Naive thymus-derived CD4-positive, alpha-beta T cell (primary cell): ENCODE measurements around the gene SYT2. TPM values are rescaled to one million over a fixed set of nuclear protein-coding genes. Genes with fewer than 3 reads are reported as not detected.
"Not testable (repeated sequence)": the region's sequence is repeated elsewhere in the genome, so short reads cannot be mapped to it uniquely, and the experiment has no call there.

Experiments used
- ATAC-seq: fragments of 150-1000 bp; cut with Tn5 transposase; 2 replicates; pipeline ENCODE4 v1.10.0; 2021; ENCODE audit warnings: mild to moderate bottlenecking, moderate library complexity
- CTCF ChIA-PET: fragments of 350-600 bp; sonication (Branson Sonifier 250); formaldehyde crosslinking; loops from one replicate; lab custom pipeline; 2021; ENCODE audit warnings: antibody characterized with exemption; lab: Charles Lee
- POLR2A ChIA-PET: fragments of 350-600 bp; sonication (Branson Sonifier 250); formaldehyde crosslinking; loops from one replicate; lab custom pipeline; 2021; ENCODE audit warnings: antibody characterized with exemption, inconsistent platforms; lab: Charles Lee
- DNase-seq, 9 donors: peaks; one replicate each; pipeline versions ENCODE4 v3.0.0 to v3.0.0-alpha.2; 2020 to 2022; ENCODE audit warnings: mixed read lengths in 1 of 9
- H3K27ac ChIP-seq: one replicate; pipeline ENCODE4 v1.7.0; 2013; ENCODE audit warnings: mild to moderate bottlenecking, low read depth, low read length, moderate library complexity
- H3K27me3 ChIP-seq, 2 donors: one replicate each; pipeline ENCODE4 v1.7.0; 2013; ENCODE audit warnings: low read length in 2 of 2, mild to moderate bottlenecking in 2 of 2, moderate library complexity in 2 of 2; ENCODE audit not compliant: control insufficient read depth in 2 of 2, insufficient read depth in 2 of 2
- H3K36me3 ChIP-seq, 3 experiments: 1 replicate in 2 of 3; 2 replicates in 1 of 3; pipeline ENCODE4 v1.7.0; 2013; ENCODE audit warnings: low read length in 3 of 3, mild to moderate bottlenecking in 3 of 3, moderate library complexity in 1 of 3; ENCODE audit not compliant: insufficient read depth in 3 of 3, control insufficient read depth in 2 of 3
- H3K4me1 ChIP-seq, 2 donors: one replicate each; pipeline ENCODE4 v1.7.0; 2013; ENCODE audit warnings: low read length in 2 of 2, mild to moderate bottlenecking in 2 of 2, moderate library complexity in 1 of 2; ENCODE audit not compliant: control insufficient read depth in 2 of 2, insufficient read depth in 2 of 2
- H3K4me3 ChIP-seq: 2 replicates; pipeline ENCODE4 v1.7.0; 2013; ENCODE audit warnings: mild to moderate bottlenecking, low read length
- H3K9me3 ChIP-seq, 3 experiments: 1 replicate in 2 of 3; 2 replicates in 1 of 3; pipeline ENCODE4 v1.7.0; 2013; ENCODE audit warnings: low read length in 3 of 3; ENCODE audit not compliant: control insufficient read depth in 2 of 3
- H3K27ac Mint-ChIP-seq, 9 donors: one replicate each; pipeline ENCODE4 v1.8.0; 2020 to 2022; ENCODE audit warnings: mixed read lengths in 9 of 9, mild to moderate bottlenecking in 8 of 9, moderate library complexity in 5 of 9, inconsistent platforms in 2 of 9
- H3K27me3 Mint-ChIP-seq, 5 donors: one replicate each; pipeline ENCODE4 v1.8.0; 2021 to 2022; ENCODE audit warnings: mixed read lengths in 5 of 5, mild to moderate bottlenecking in 1 of 5
- H3K36me3 Mint-ChIP-seq, 5 donors: one replicate each; pipeline ENCODE4 v1.8.0; 2020 to 2022; ENCODE audit warnings: mixed read lengths in 5 of 5, mild to moderate bottlenecking in 3 of 5, inconsistent platforms in 1 of 5
- H3K4me1 Mint-ChIP-seq, 7 donors: one replicate each; pipeline ENCODE4 v1.8.0; 2020 to 2022; ENCODE audit warnings: mixed read lengths in 7 of 7, mild to moderate bottlenecking in 3 of 7, inconsistent platforms in 1 of 7
- H3K4me3 Mint-ChIP-seq, 10 donors: one replicate each; pipeline ENCODE4 v1.8.0; 2020 to 2022; ENCODE audit warnings: mild to moderate bottlenecking in 10 of 10, mixed read lengths in 10 of 10, moderate library complexity in 6 of 10, inconsistent platforms in 2 of 10
- H3K9me3 Mint-ChIP-seq, 11 donors: one replicate each; pipeline ENCODE4 v1.8.0; 2020 to 2022; ENCODE audit warnings: mixed read lengths in 11 of 11, mild to moderate bottlenecking in 4 of 11, inconsistent platforms in 1 of 11, moderate library complexity in 1 of 11
- intact Hi-C, 2 donors: fragments of 100-400 bp; cut with micrococcal nuclease; formaldehyde crosslinking; loops; one replicate each; pipeline ENCODE4 v1.15.1; 2023
- polyA plus RNA-seq, 2 donors: library from polyadenylated mRNA; unstranded; fragments of 300-500 nt; fragmentation: Illumina TruSeq; gene quantifications; one replicate each; pipeline ENCODE4 v1.2.3, GENCODE V29; 2021
- total RNA-seq, 6 experiments: library from RNA in 5 of 6; stranded (reverse) in 5 of 6; gene quantifications; 1 replicate in 5 of 6; 2 replicates in 1 of 6; pipeline ENCODE4 v1.2.3 and lab custom pipeline; 2021 to 2026

The SYT2 gene
- total and polyA plus RNA-seq, 7 experiments from 2014 or later = 0.02 TPM; not detected in 6

DNA sequence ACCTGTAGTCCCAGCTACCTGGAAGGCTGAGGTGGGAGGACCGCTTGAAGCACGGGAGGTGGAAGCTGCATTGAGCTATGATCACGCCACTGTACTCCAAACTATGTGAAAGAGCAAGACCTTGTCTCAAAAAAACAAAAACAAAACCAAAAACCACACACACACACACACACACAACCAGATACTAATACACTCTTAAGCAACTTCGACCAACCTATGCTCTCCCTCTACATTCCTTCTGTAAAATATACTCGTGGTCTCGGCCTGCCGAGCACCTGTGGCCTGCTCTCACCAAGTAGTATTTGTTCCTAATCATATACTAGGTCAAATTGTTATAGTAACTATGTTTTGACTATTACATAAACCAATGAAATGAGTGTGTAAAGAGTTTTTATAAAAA, 13.5 kb upstream of the SYT2 start:
- ChIA-PET POLR2A (no interaction called here), CTCF (interaction anchor here (0.8 kb wide), 1 partner anchor 531 kb away, joined by 3 read pairs; no protein-coding TSS in a partner anchor)
- H3K4me1 ChIP-seq = peaks cover 0 to 4% of the 10 kb centered on the region in 2 donors
- peaks cover 0 to 15% (median 6%) of the 10 kb centered on the region in 5 donors for H3K36me3 Mint-ChIP-seq
- no peaks in the 10 kb centered on the region for H3K9me3 ChIP-seq
- no peaks in the 10 kb centered on the region for H3K9me3 Mint-ChIP-seq
- no peak overlapping the region for H3K4me3 ChIP-seq
- H3K4me1 Mint-ChIP-seq = peaks cover 0 to 6% (median 5%) of the 10 kb centered on the region in 7 donors
- intact Hi-C loops = no loop called here
- no peaks in the 10 kb centered on the region for H3K27me3 ChIP-seq
- H3K27me3 Mint-ChIP-seq = peaks cover 0 to 8% (median 0%) of the 10 kb centered on the region in 5 donors
- peaks cover 3 to 14% (median 3%) of the 10 kb centered on the region in 3 experiments for H3K36me3 ChIP-seq
- no peak for ATAC-seq
- no peak for DNase-seq
- H3K4me3 Mint-ChIP-seq = no peak overlapping the region
- peak overlapping the region in 7 of 9 donors; percentile 4 to 42 (median 28) for H3K27ac Mint-ChIP-seq
- H3K27ac ChIP-seq = no peak overlapping the region

DNA sequence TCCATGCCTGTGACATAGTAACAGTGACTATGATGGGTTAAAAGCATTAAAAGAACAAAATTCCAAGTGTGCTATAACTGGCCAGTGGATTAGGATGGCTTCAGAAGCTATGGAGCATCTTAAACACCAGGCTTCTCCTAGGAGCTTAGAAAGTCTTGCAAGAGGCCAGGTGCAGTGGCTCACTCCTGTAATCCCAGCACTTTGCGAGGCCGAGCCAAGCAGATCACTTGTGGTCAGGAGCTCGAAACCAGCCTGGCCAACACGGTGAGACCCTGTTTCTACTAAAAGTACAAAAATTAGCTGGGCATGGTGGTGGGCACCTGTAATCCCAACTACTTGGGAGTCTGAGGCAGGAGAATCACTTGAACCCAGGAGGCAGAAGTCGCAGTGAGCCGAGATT, 12.8 kb upstream of the SYT2 start:
- H3K36me3 Mint-ChIP-seq, H3K27ac ChIP-seq, H3K9me3 ChIP-seq, ATAC-seq, H3K27ac Mint-ChIP-seq, H3K36me3 ChIP-seq, H3K4me1 ChIP-seq, H3K9me3 Mint-ChIP-seq, intact Hi-C loops, H3K4me3 ChIP-seq, H3K4me3 Mint-ChIP-seq, DNase-seq, H3K4me1 Mint-ChIP-seq, H3K27me3 ChIP-seq: not testable (repeated sequence)
- POLR2A ChIA-PET = interaction anchor here (0.5 kb wide), 1 partner anchor 563 kb away, joined by 3 read pairs; no protein-coding TSS in a partner anchor
- peaks cover 0 to 13% (median 0%) of the 10 kb centered on the region in 5 donors for H3K27me3 Mint-ChIP-seq
- CTCF ChIA-PET = interaction anchor here (0.8 kb wide), 1 partner anchor 530 kb away, joined by 3 read pairs; no protein-coding TSS in a partner anchor

DNA sequence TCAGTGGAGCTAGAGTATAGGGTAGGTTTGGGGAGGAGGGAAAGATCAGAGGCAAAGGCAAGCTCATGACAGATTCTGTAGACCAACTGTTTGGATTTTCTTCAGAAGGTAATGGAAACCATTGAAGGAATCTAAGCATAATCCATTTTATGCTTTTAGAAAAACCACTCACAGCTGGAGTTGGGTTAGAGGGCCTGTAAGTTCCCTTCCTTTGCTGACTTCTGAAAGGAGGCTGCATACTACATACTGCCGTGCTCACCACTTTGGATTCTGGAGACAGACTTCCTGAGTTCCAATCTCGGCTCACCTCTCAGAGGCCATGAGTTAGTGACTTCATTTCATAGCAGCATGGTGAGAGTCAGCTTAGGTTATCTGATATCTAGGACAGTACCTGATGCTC, 6.4 kb upstream of the SYT2 start:
- intact Hi-C loops = no loop called here
- Mint-ChIP-seq H3K36me3 (no peaks in the 10 kb centered on the region), H3K9me3 (no peaks in the 10 kb centered on the region), H3K27ac (no peak overlapping the region), H3K27me3 (peaks cover 13 to 59% (median 21%) of the 10 kb centered on the region in 5 donors), H3K4me1 (peaks cover 0 to 6% (median 5%) of the 10 kb centered on the region in 7 donors), H3K4me3 (no peak overlapping the region)
- Histone ChIP-seq H3K36me3 (no peaks in the 10 kb centered on the region), H3K27ac (no peak overlapping the region), H3K4me3 (no peak overlapping the region), H3K9me3 (no peaks in the 10 kb centered on the region), H3K4me1 (peaks cover 0 to 4% of the 10 kb centered on the region in 2 donors), H3K27me3 (no peaks in the 10 kb centered on the region)
- CTCF ChIA-PET = interaction anchor here (0.6 to 1.8 kb wide), 4 partner anchors 8 to 524 kb away, joined by 3 to 6 read pairs (median 5); partner anchors contain the start of gene LGR6
- no peak for DNase-seq
- POLR2A ChIA-PET = no interaction called here
- ATAC-seq = no peak

DNA sequence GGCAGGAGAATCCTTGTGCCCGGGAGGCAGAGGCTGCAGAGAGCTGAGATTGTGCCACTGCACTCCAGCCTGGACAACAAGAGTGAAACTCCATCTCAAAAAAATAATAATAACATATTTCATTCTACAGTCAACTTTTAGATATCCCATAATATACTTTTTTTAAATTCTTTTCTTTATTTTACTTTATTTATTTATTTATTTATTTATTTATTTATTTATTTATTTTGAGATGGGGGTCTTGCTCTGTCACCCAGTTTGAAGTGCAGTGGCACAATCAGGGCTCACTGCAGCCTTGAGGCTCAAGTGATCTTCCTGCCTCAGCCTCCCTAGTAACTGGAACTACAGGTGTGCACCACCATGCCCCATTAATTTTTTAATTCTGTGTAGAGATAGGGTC, 3.9 kb upstream of the SYT2 start:
- H3K4me3 ChIP-seq, H3K27me3 ChIP-seq, H3K4me3 Mint-ChIP-seq, intact Hi-C loops, H3K9me3 Mint-ChIP-seq, ATAC-seq, POLR2A ChIA-PET, H3K27ac Mint-ChIP-seq, H3K4me1 ChIP-seq, H3K27ac ChIP-seq, H3K9me3 ChIP-seq, H3K36me3 ChIP-seq, H3K36me3 Mint-ChIP-seq, DNase-seq, H3K4me1 Mint-ChIP-seq: not testable (repeated sequence)
- peaks cover 27 to 76% (median 35%) of the 10 kb centered on the region in 5 donors for H3K27me3 Mint-ChIP-seq
- CTCF ChIA-PET = interaction anchor here (1.0 kb wide), 1 partner anchor 250 kb away, joined by 3 read pairs; no protein-coding TSS in a partner anchor

DNA sequence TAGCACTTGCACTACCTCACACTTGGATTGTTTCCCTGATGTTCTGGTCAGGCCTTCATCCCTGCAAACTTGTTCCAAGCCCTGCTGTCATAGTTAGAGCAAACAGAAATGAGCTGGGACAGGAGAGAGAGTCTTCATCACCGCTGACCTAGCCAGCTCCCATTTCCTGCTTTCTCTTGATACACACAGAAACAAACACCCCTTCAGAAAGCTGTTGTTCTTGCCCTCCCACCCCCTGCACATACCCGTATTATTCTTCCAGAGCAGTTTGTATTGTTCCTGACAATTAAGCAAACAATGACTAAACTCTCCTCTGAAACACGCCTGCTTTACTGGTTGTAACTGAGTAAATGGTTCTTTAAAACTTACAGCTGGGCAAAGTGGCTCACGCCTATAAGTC, 2.9 kb upstream of the SYT2 start:
- Histone ChIP-seq H3K36me3 (no peaks in the 10 kb centered on the region), H3K4me3 (no peak overlapping the region), H3K4me1 (no peaks in the 10 kb centered on the region), H3K27me3 (peaks cover 0 to 3% of the 10 kb centered on the region in 2 donors), H3K9me3 (no peaks in the 10 kb centered on the region), H3K27ac (no peak overlapping the region)
- Mint-ChIP-seq H3K4me3 (no peak overlapping the region), H3K27ac (no peak overlapping the region), H3K36me3 (no peaks in the 10 kb centered on the region), H3K9me3 (no peaks in the 10 kb centered on the region), H3K4me1 (peaks cover 0 to 12% (median 5%) of the 10 kb centered on the region in 7 donors), H3K27me3 (peaks cover 36 to 77% (median 42%) of the 10 kb centered on the region in 5 donors)
- intact Hi-C loops = no loop called here
- no peak for DNase-seq
- ATAC-seq = no peak
- POLR2A ChIA-PET = no interaction called here
- CTCF ChIA-PET = interaction anchor here (1.0 kb wide), 1 partner anchor 249 kb away, joined by 3 read pairs; no protein-coding TSS in a partner anchor

DNA sequence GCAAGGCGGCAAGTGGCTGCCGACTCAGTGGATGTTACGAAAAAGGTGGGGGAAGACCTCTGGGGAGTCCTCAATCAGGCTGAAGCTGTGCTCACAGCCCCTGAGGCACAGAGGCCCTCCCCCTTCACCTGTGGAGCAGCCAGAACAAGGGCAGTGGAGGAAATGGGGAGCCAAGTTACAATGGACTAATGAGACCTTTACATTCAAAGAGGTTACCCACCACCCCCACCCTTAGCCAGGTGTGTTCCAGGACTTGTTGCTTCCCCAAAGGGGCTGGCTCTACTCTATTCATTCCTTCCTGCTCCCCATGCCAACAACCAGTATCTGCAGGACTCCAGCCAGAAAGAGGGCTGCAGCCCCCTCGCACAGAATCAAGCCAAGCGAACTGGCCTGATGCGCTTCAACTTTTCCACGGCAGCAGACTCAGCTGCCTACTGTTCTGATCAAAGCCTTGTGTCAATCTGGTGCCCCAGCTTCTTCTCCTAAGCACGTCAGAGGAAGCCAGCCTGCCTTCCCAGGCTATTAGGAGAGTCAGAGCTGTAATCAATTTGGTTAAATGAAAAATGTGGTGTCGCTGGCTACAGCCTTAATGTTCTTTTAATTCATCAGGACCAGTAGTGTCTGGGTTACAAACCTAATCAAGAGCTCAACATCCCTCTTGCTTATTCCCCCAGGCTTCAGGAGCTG, 1.8 kb upstream of the SYT2 start:
- no peak overlapping the region for H3K27ac ChIP-seq
- no peaks in the 10 kb centered on the region for H3K9me3 ChIP-seq
- Mint-ChIP-seq H3K27me3 (peaks cover 45 to 86% (median 52%) of the 10 kb centered on the region in 5 donors), H3K4me1 (peaks cover 0 to 12% (median 5%) of the 10 kb centered on the region in 7 donors), H3K36me3 (no peaks in the 10 kb centered on the region), H3K9me3 (no peaks in the 10 kb centered on the region), H3K4me3 (no peak overlapping the region), H3K27ac (no peak overlapping the region)
- H3K36me3 ChIP-seq = no peaks in the 10 kb centered on the region
- H3K4me3 ChIP-seq = no peak overlapping the region
- no peak for DNase-seq
- ATAC-seq = no peak
- ChIA-PET CTCF (no interaction called here), POLR2A (no interaction called here)
- peaks cover 2 to 3% of the 10 kb centered on the region in 2 donors for H3K27me3 ChIP-seq
- intact Hi-C loops = no loop called here
- no peaks in the 10 kb centered on the region for H3K4me1 ChIP-seq
